ENCODE measurements around the gene ERGIC1.

DNA sequence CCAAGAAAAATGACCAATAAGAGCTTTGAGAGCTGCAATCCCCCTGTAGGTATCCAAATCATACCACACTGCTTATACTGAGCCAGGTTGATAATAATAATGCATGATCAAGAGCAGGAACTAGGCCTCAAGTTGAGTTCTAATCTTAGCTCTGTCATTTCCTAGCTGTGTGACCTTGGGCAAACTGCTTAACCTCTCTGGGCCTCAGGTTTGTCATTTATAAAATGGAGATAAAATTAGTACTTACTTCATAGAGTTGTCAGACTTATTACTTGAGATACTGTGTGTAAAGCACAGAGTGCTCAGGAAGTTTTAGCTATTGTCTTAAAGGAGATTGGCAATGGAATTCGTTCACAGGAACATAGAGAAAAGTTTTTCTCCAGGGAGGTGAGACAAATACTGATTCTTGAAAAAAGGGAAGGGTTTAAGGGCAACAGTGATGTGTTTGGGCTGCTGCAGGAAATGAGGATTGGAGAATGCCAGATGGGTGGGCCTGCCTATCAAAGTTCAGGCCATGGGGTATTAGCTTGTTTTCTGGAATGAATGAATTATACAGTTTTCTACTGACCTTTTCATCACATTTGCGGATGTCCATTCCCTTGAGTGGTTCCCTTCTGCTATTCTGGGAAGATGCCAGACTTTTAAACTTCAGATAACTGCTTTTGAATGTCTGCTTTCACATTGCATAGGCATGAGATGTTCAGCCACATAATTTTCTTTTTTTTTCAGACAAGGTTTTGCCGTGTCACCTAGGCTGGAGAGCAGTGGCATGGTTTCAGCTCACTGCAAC lies 139.3 kb downstream of the ERGIC1 start:
- TF ChIP-seq, protein P1, sequence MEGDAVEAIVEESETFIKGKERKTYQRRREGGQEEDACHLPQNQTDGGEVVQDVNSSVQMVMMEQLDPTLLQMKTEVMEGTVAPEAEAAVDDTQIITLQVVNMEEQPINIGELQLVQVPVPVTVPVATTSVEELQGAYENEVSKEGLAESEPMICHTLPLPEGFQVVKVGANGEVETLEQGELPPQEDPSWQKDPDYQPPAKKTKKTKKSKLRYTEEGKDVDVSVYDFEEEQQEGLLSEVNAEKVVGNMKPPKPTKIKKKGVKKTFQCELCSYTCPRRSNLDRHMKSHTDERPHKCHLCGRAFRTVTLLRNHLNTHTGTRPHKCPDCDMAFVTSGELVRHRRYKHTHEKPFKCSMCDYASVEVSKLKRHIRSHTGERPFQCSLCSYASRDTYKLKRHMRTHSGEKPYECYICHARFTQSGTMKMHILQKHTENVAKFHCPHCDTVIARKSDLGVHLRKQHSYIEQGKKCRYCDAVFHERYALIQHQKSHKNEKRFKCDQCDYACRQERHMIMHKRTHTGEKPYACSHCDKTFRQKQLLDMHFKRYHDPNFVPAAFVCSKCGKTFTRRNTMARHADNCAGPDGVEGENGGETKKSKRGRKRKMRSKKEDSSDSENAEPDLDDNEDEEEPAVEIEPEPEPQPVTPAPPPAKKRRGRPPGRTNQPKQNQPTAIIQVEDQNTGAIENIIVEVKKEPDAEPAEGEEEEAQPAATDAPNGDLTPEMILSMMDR (IDR thresholded peaks at IDR 0.05; ENCODE audit: low read length), result no peak
- TF ChIP-seq EZH2 (optimal IDR thresholded peaks at IDR 0.05; ENCODE audit: low read depth, low read length) (no peak), EZH2phosphoT487 (IDR thresholded peaks at IDR 0.05; ENCODE audit: low read length) (no peak)
